Amniotic stem cell (primary cell): Measurements from ENCODE around the gene VPS51.
A peak's percentile ranks its signal among the peaks of the same experiment; 100 is the strongest.
"Not testable (repeated sequence)": the region's sequence is repeated elsewhere in the genome, so short reads cannot be mapped to it uniquely, and the experiment has no call there.

Experiments used
- DNase-seq: peaks from one replicate; lab custom pipeline; 2025; lab: John Stamatoyannopoulos, UW

Gene VPS51

DNA sequence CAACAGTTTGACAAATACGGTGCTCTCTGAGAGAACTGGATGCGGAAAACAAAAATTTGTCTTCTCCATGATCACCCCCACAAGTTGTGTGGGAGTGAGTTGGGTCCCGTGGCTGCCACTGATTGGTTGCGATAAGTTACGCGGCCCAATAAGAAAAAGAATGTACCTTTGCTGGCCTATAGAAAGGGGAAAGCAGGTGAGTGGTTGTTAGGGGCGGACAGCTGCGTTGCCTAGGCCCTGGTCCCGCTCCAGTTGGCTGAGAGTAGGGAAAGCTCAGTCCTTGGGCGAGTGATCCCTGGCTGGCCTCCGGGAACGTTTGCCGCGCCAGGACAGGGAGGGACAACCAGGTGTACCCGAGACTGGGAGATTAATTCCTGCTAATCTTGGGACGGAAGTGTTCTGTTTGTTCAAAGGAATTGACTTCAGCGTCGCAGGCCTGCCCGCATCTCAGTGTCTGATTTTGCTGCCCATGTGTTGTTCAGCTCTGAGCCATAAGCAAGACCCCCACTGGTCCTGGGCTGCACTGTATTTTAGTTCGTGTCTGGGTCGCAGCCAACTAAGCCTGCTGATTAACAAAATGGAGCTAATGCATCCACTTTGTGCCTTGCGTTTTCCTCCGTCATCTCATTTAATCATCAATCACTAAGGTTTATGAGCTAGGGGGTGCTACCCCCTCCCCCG lies 39.1 kb downstream of the VPS51 start:
- DNase-seq: peak; percentile 90

GRCh38 chr11:65135633-65136145 lies 39.7 kb downstream of the VPS51 start:
- no peak for DNase-seq

- no peak for DNase-seq
Measured at GRCh38 chr11:65136515-65137096, 40.6 kb downstream of the VPS51 start.

GRCh38 chr11:65141896-65142494 lies 46.0 kb downstream of the VPS51 start:
- no peak for DNase-seq

GRCh38 chr11:65147352-65148075 lies 51.5 kb downstream of the VPS51 start:
- no peak for DNase-seq

DNA sequence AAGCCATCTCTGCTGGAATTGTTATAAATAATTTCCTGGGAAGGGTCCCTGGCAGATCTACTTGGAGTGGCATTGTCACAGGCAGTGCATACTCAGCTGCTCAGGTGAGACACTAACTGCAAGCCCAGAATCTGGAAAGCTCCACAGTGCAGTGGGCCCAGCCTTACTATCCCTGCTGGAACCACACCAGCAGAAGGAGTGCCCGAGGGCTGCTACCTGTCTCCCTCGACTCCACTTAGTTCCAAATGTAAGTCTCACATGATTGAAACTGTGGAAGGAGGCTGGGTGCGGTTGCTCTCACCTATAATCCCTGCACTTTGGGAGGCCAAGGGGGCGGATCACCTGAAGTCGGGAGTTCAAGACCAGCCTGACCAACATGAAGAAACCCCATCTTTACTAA lies 52.6 kb downstream of the VPS51 start:
- no peak for DNase-seq

DNA sequence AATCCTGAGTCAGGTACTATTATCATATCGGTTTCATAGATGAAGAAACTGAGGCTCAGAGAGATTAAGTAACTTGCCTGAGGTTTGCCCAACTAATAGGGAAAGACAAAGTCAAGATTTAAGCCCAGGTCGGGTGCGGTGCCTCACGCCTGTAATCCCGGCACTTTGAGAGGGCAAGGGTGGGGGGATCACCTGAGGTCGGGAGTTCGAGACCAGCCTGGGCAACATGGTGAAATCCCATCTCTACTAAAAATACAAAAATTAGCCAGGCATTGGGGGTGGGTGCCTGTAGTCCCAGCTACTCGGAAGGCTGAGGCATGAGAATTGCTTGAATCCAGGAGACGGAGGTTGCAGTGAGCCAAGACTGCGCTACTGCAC lies 54.1 kb downstream of the VPS51 start:
- not testable (repeated sequence) for DNase-seq

GRCh38 chr11:65150509-65151299 lies 54.7 kb downstream of the VPS51 start:
- peak; percentile 38 for DNase-seq

- DNase-seq: no peak
Measured at GRCh38 chr11:65151331-65151899, 55.4 kb downstream of the VPS51 start.

DNA sequence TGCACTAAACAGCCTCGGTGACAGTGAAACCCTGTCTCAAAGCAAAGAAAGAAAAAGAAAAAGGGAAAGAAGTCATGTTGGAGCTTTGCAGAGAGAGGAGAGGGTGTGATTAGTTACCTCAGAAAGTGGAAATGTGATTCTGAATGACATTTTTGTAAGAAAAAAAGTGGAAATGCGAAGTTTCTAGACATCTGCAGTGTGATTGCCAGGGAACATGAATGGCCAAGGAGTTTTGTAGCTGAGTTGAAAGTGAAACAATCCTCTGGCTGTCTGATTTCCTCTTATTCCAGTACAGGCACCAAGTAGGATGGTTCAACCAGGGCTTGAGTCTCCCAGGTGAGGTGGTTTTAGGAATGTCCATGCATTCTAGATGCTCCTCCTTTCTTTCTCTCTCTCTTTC lies 56.1 kb downstream of the VPS51 start:
- DNase-seq: no peak

DNA sequence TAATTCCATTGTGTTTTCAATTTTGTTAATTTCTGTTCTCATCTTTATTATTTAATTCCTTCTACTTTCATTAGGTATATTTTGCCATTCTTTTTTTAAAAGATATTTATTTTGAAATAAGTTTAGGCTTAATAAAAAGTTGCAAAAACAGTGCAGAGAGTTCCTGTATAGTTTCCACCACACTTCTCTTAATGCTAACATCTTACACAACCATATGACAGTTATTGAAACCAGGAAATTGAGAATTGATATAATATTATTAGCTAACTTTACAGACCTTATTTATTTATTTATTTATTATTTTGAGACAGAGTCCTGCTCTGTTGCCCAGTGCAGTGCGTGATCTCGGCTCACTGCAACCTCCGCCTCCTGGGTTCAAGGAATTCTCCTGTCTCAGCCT lies 60.2 kb downstream of the VPS51 start:
- DNase-seq: no peak

DNA sequence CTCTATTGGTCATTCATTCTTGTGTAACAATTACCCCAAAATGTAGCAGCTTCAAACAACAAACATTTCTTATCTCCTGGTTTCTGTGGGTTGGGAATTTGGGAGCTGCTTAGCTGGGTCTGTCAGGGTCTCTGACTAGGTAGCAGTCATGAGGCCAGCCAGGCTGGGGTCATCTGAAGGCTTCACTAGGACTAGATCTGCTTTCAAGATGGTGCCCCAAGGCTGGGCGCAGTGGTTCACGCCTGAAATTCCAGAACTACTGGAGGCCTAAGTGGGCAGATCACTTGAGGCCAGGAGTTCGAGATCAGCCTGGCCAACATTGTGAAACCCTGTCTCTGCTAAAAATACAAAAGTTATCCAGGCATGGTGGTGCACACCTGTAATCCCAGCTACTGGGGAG lies 60.9 kb downstream of the VPS51 start:
- DNase-seq: no peak

DNA sequence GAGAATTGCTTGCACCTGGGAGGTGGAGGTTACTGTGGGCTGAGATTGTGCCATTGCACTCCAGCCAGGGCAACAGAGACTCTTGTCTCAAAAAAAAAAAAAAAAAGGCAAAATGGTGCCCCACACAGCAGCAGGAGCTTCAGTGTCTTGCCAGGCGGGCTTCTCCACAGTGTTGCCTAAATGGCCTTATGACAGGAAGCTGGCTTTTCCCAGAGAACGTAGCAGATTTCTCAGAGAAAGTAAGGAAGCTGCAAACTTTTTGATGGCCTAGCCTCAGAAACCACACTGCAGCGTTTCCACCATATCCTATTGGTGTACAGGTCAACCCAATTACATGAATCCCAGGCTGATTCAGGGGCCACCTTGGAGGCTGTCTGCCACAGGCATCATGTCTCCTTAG lies 61.3 kb downstream of the VPS51 start:
- DNase-seq: no peak

GRCh38 chr11:65159012-65159411 lies 63.0 kb downstream of the VPS51 start:
- no peak for DNase-seq

GRCh38 chr11:65160643-65161042 lies 64.6 kb downstream of the VPS51 start:
- no peak for DNase-seq
